Heart right ventricle (tissue), 16 donors: ENCODE results near the gene GPX2. TPM values are rescaled to one million over a fixed set of nuclear protein-coding genes. Genes with fewer than 3 reads are reported as not detected.

ENCODE experiments used
- ATAC-seq, 8 donors: fragments of 200-7000 bp; cut with Tn5 transposase; one replicate each; pipeline ENCODE4 v1.9.1; 2020; ENCODE audit warnings: mild to moderate bottlenecking in 8 of 8, moderate library complexity in 8 of 8, moderate number of reproducible peaks in 1 of 8
- DNase-seq, 2 donors: peaks; one replicate each; pipeline ENCODE4 v3.0.0-alpha.2; 2020
- H3K27ac ChIP-seq, 10 donors: fragments of 200-600 bp; sonication (generic) in 2 of 10; one replicate each; pipeline versions ENCODE4 v1.5.0 to v1.8.0; 2020 to 2022; ENCODE audit warnings: mild to moderate bottlenecking in 3 of 10
- H3K27me3 ChIP-seq, 7 donors: fragments of 200-600 bp; one replicate each; pipeline ENCODE4 v1.8.0; 2021 to 2022; ENCODE audit warnings: mild to moderate bottlenecking in 2 of 7
- H3K36me3 ChIP-seq, 9 donors: fragments of 200-600 bp; sonication (generic) in 1 of 9; one replicate each; pipeline versions ENCODE4 v1.5.0 to v1.8.0; 2020 to 2022; ENCODE audit warnings: mild to moderate bottlenecking in 2 of 9
- H3K4me1 ChIP-seq, 9 donors: fragments of 200-600 bp; sonication (generic) in 1 of 9; one replicate each; pipeline versions ENCODE4 v1.5.0 to v1.8.0; 2020 to 2022; ENCODE audit warnings: mild to moderate bottlenecking in 4 of 9
- H3K4me3 ChIP-seq, 10 donors: fragments of 200-600 bp; sonication (generic) in 2 of 10; one replicate each; pipeline versions ENCODE4 v1.5.0 to v1.8.0; 2020 to 2022; ENCODE audit warnings: mild to moderate bottlenecking in 7 of 10, moderate library complexity in 2 of 10
- H3K9me3 ChIP-seq, 11 donors: fragments of 200-600 bp in 10 of 11; sonication (generic) in 2 of 11; one replicate each; pipeline versions ENCODE4 v1.5.0 to v1.8.0; 2013 to 2022; ENCODE audit warnings: mild to moderate bottlenecking in 2 of 11, control low read depth in 1 of 11, moderate library complexity in 1 of 11
- CTCF ChIP-seq, 9 donors: fragments of 200-600 bp; sonication (generic) in 2 of 9; IDR thresholded peaks; one replicate each; pipeline versions ENCODE4 v1.5.0 to v1.8.0; 2021 to 2022; ENCODE audit warnings: antibody characterized with exemption in 9 of 9, mild to moderate bottlenecking in 5 of 9, moderate library complexity in 1 of 9
- WGBS, 2 donors: extraction: QIAGEN DNeasy Blood & Tissue Kit; methylation state at CpG; one replicate each; pipeline ENCODE4 v1.1.7; 2013; ENCODE audit warnings: inconsistent platforms in 1 of 2; 5-methylcytosine and 5-hydroxymethylcytosine counted together
- intact Hi-C, 10 donors: fragments of 100-400 bp; cut with DNase I; formaldehyde crosslinking; loops; one replicate each; pipeline versions ENCODE4 v1.11.1 to v1.14.2; 2022
- polyA plus RNA-seq, 2 donors: library from polyadenylated mRNA; stranded (reverse); fragments of 200-250 nt; gene quantifications; one replicate each; pipeline ENCODE4 v1.2.3, GENCODE V29; 2013
- total RNA-seq, 10 donors: library from RNA; stranded (reverse); fragmentation: NEBNext Ultra II Directional in 3 of 10; extraction: Animal tissue kit (Norgen Biotek cat#: 25700) in 3 of 10; gene quantifications; one replicate each; pipeline versions ENCODE4 v1.2.1 to v1.2.4, GENCODE V29; 2021 to 2023
- donor health status: Arrhythmogenic right ventricular cardiomyopathy.
- donor health status: ischemic (EF 13 %, LVEDD 7.1; RV severe dilation, severe dysfunction).
- donor health status: healthy with polysubstance abuse.
- donor health status: DM: no; HTN: yes; CAD: no.
- donor health status: DM: no; HTN: no; CAD: no.
- donor health status: ischemic (EF 25% LVEDD 6.9; RV normal size, moderate dysfunction).
- donor health status: ischemic (EF 25% LVEDD 5.7; RV mildly dilated, moderate dysfunction).
- donor health status: healthy.
- donor health status: DM: yes; HTN: yes; CAD: no.
- donor health status: Ischemic cardiomyopathy.
- donor health status: ischemic (EF 35%, LVEDD 5.7; RV mildly dilated, moderate dysfunction).
- donor health status: nonischemic (EF 11% LVEDD 7.7; RV severe dilation, severe dysfunction).
- donor health status: DM: yes; HTN: yes; CAD: no.
- donor health status: PGD.
- donor health status: ischemic (EF 29% LVEDD 5.4; RV normal size, mild dysfunction).
- donor health status: nonischemic (EF 23%, LVEDD 6.1; RV moderate dilation, normal function).

GPX2 gene
- total and polyA plus RNA-seq, 12 donors = not detected

GRCh38 chr14:64910847-64911495, 31.6 kb downstream of the GPX2 start:
- peak in 8 of 9 donors; percentile 10 to 57 (median 41) for TF ChIP-seq CTCF (IDR thresholded peaks at IDR 0.05)
- Histone ChIP-seq H3K9me3 (no peaks in the 10 kb centered on the region), H3K36me3 (no peaks in the 10 kb centered on the region), H3K4me3 (no peak overlapping the region), H3K27me3 (peaks cover 0 to 2% (median 0%) of the 10 kb centered on the region in 7 donors), H3K27ac (no peak overlapping the region), H3K4me1 (peaks cover 8 to 23% (median 11%) of the 10 kb centered on the region in 9 donors)
- DNase-seq = no peak
- WGBS, 2 donors = 23 to 26% methylated on average over 3 of the region's 3 CpGs
- ATAC-seq = no peak
- intact Hi-C loops = loop anchor here in 3 of 10 donors (5.0 to 10.0 kb wide), 3 partner anchors 61 to 191 kb away; partner anchors contain the start of genes FNTB (in 2 of the 3), MAX (in 1 of the 3) and RAB15 (in 1 of the 3)

- DNase-seq (no peak), ATAC-seq (no peak)
- H3K4me3 ChIP-seq = no peak overlapping the region
- intact Hi-C loops = no loop called here
- WGBS, 2 donors = 68 to 78% methylated on average over 6 of the region's 6 CpGs
- no peaks in the 10 kb centered on the region for H3K9me3 ChIP-seq
- H3K36me3 ChIP-seq = no peaks in the 10 kb centered on the region
- no peaks in the 10 kb centered on the region for H3K4me1 ChIP-seq
- peaks cover 0 to 2% (median 0%) of the 10 kb centered on the region in 7 donors for H3K27me3 ChIP-seq
- TF ChIP-seq CTCF (IDR thresholded peaks at IDR 0.05) = no peak
- no peak overlapping the region for H3K27ac ChIP-seq
Observed at GRCh38 chr14:64906022-64906421, 36.5 kb downstream of the GPX2 start.

- no peak for DNase-seq
- 68 to 71% methylated on average over 1 of the region's 1 CpG for WGBS, 2 donors
- H3K36me3 ChIP-seq = no peaks in the 10 kb centered on the region
- H3K9me3 ChIP-seq = no peaks in the 10 kb centered on the region
- H3K4me1 ChIP-seq = no peaks in the 10 kb centered on the region
- no peak for ATAC-seq
- H3K27ac ChIP-seq = no peak overlapping the region
- TF ChIP-seq CTCF (IDR thresholded peaks at IDR 0.05) = no peak
- intact Hi-C loops = loop anchor here in 2 of 10 donors (10.0 kb wide), 1 partner anchor 225 kb away; no protein-coding TSS in a partner anchor
- H3K4me3 ChIP-seq = no peak overlapping the region
- peaks cover 0 to 7% (median 0%) of the 10 kb centered on the region in 7 donors for H3K27me3 ChIP-seq
Observed at GRCh38 chr14:64899958-64900357, 42.6 kb downstream of the GPX2 start.

- Histone ChIP-seq H3K4me1 (no peaks in the 10 kb centered on the region), H3K36me3 (no peaks in the 10 kb centered on the region), H3K27me3 (peaks cover 0 to 23% (median 5%) of the 10 kb centered on the region in 7 donors), H3K9me3 (no peaks in the 10 kb centered on the region), H3K4me3 (no peak overlapping the region), H3K27ac (no peak overlapping the region)
- 47 to 49% methylated on average over 2 of the region's 2 CpGs for WGBS, 2 donors
- TF ChIP-seq CTCF (IDR thresholded peaks at IDR 0.05) = peak in 8 of 9 donors; percentile 31 to 73 (median 68)
- DNase-seq (peak in 1 of 2 donors; percentile 24), ATAC-seq (peak; percentile 43 to 81 (median 75))
- intact Hi-C loops = loop anchor here in 9 of 10 donors (2.0 to 10.0 kb wide), 6 partner anchors 69 to 220 kb away; no protein-coding TSS in a partner anchor
Observed at GRCh38 chr14:64891839-64892375, 50.6 kb downstream of the GPX2 start.
